COLO668 (cell line): ENCODE data around the gene ACTN4.

ENCODE experiments used
- DNase-seq: peaks from one replicate; lab custom pipeline; 2025; ENCODE audit not compliant: unreplicated experiment; lab: John Stamatoyannopoulos, UW

The ACTN4 gene

GRCh38 chr19:38635483-38636399 lies 11.7 kb upstream of the ACTN4 start:
- DNase-seq, result no peak

GRCh38 chr19:38638461-38638860 lies 9.0 kb upstream of the ACTN4 start:
- no peak for DNase-seq

DNA sequence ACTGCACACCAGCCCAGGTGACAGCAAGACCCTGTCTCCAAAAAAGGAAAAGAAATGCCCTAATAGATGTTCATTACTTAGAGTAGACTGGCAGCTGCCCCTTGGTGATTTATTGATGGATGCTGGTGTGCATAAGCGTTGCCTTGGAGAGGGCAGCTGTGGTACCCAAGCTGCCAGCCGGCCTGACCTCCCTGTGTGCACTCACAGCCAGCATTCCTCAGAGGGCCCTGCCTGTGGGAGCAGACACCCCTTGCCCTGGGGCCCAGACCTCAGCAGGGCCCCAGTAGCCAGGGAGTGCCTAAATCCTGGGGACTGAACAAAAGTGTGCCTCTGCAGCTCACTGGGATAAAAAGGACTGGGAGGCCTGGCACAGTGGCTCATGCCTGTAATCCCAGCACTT lies 7.8 kb upstream of the ACTN4 start:
- no peak for DNase-seq

DNA sequence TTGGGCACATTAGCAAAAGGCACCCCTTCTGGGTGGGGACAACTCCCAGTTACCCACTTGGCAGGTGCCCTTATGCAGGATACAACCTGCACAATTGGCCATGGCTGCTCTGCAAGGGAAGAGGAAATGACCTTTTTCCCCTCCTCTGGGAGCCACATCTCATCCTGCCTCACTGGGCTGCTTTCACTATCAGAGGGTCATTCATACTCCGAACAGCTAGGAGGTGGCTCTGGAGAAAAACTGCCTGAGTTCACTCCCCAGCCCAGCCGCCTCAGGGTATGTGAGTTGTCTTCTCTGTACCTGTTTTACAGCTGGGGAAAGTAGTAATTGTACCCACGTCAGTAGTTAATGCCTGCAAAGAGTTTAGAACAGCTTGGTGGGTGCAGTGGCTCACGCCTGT lies 7.1 kb upstream of the ACTN4 start:
- DNase-seq, result no peak

DNA sequence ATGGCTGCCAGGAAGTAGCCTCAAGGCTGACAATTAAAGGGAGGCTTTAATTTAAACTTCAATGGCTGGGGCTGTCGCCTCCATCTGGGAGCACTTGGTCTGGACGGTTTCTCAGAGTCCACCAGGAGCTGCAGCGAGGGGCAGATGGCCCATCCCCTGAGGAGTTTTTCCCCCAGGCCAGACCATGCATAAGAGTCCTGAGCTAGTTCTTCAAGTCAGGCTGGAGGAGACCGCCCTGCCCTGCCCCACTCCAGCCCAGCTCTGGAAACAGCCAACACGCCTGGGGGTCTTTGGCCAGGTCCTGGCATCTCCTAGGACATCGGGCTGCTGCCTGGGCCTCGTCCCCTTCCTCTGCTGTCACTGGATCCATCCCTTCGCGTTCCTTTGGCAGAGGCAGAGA lies 5.3 kb upstream of the ACTN4 start:
- DNase-seq, result no peak

DNA sequence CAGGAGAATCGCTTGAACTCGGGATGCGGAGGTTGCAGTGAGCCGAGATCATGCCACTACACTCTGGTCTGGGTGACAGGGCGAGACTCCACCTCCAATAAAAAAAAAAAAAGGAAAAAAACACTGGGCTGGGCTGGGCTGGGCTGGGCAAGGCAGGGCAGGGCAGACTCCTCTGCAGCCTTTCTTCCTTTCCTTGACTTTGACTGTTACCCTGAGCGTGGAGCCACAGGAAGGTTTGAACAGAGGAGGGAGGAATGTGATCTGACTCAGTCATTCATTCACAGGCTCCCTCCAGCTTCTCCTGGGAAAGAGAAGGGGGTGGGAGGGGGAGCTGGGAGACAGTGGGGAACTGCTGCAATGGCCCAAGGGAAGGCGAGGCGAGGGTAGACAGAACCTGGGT lies 2.7 kb upstream of the ACTN4 start:
- DNase-seq, result no peak

GRCh38 chr19:38647966-38648768 lies 718 bp downstream of the ACTN4 start:
- DNase-seq, result no peak

- no peak for DNase-seq
Measured at GRCh38 chr19:38648769-38649304, 1.4 kb downstream of the ACTN4 start.

GRCh38 chr19:38649305-38650171 lies 2.1 kb downstream of the ACTN4 start:
- DNase-seq, result peak; percentile 16

DNA sequence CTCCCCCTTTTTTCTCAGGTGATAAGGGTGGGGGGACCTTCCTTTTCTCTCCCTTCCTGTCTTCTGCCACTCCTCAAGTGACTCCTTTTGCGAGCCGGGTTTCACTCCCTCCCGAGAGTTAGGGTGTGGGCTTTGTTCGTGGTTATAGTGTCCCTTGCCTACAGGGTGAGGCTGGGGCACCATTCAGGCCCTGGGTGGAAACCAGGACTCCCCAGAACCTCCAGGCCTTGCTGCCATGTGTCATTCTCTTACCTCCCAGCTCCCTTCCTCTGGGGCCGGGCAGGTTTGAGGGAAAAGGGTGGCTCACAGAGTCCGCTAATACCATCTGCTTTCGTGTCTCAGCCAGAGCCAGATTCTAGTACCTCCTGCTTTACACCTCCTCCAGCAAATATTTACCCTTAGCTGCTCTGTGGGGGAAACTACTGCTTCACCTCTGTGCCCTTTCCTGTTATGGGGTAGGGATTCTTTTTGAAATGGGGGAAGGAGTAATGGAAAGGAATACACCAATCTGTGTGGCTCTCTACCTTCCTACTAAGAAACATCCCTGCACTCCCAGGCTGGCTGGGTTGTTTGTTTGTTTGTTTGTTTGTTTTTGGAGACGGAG lies 2.8 kb downstream of the ACTN4 start:
- DNase-seq, result peak; percentile 11

- DNase-seq, result no peak
Measured at GRCh38 chr19:38650911-38651584, 3.6 kb downstream of the ACTN4 start.

- peak; percentile 11 for DNase-seq
Measured at GRCh38 chr19:38653028-38653571, 5.7 kb downstream of the ACTN4 start.

DNA sequence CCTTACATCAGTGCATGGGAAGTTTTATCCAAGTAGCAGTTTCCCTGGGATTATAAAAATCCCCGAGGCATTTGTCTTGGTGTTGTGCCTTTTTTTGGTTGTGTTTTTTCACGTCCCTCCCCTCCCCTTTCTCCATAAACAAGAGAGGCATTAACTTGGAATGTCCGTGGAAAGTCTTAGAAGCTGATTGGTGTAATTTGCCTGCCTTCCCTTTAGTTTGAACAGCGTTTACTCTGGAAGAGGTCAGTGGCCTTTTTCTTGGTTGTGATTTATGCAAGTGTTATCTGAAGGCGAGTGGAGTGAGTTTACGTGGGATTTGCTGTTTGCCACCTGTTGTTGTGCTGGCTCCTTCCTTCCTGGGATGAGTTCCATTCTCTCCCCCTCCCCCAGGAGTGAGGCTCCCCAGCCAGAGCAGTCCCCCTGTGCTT lies 7.2 kb downstream of the ACTN4 start:
- DNase-seq, result no peak

DNA sequence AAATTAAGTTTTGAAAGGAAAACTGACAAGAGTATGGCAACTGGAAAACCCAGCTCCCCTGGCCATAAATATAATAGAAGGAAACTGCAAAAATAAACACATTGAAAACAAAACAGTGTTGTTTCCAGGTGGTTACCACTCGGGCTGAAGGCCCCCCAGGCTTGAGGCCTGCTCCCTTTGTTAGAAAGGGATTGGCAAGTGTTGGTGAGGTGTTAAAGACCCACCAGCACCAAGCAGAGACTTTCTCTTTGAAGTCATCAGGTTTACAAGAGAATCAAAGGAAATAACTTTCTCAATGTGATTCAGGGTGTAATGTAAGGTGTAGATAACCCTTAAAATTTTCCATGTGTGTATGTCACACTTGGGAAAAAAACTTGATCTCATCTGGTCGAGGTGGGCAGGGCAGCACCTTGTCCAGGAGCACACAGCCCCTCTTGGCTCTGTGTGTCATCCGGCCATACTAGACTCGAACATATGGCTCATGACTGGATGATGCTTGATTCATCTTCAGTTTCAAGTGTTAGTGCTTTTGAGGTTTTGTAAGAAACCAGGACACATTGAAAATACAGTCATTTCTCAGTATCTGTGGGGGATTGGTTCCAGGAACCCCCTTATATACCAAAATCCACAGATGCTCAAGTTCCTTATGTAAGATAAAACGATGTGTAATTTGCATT lies 7.8 kb downstream of the ACTN4 start:
- no peak for DNase-seq

DNA sequence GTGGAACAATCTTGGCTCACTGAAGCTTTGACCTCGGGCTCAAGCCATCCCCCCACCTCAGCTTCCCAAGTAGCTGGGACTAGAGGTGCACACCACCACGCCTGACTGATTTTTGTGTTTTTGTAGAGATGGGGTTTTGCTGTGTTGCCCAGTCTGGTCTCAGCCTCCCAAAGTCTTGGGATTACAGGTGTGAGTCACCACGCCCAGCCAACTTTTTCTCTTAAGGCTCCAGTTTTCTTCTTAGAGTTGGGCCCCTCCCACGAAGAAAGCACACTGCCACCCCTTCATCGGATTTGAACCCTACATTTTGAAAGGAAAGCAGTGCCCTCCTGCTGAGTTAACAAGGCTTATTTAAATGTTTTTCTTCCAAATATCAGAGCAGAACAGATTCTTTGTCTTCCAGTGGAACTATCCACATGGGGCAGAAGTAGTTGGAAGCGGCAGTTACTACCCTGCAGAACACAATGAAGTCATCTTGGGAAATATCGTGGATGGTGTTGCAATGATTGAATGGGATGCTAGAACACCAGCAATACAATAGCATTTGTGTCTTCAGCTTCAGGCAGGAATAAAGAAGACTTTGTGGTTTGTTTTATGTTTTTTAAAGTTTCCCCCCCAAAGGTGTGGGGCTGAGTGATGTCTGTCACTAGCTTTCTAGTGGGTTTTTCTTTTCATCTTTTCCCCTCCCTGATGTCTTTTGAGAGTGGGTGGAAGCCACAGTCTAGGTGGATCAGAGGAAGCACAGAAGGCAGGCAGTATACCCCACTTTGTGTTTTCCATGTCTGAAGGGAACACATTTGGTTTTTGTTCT lies 8.9 kb downstream of the ACTN4 start:
- no peak for DNase-seq

DNA sequence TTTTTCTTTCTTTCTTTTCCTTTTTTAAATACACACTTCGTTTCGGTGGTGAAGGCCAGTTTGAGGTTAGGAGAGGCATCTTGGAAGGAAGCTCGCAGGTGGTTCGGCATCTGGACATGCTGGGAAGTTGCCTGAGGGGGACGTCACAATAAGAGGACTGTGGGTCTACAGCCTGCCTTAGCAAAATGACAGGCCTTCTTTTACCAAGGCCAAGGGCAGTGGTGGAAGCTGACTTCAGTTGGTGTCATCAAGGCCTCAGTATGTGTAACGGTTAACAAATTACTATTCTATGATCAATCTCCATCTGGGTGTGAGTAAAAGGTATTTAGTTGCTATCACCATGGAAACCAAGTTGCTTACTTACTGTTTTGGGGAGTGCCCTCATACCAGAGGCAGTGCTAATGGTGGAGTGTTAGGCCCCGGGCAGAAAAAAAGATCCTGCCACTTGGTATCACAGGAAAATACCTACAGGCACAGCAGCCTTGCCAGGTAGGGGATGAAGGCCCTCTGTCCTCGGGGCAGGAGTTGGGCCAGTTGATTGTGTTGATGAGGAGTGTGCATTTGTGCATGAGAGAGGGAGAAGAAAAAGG lies 10.3 kb downstream of the ACTN4 start:
- no peak for DNase-seq

DNA sequence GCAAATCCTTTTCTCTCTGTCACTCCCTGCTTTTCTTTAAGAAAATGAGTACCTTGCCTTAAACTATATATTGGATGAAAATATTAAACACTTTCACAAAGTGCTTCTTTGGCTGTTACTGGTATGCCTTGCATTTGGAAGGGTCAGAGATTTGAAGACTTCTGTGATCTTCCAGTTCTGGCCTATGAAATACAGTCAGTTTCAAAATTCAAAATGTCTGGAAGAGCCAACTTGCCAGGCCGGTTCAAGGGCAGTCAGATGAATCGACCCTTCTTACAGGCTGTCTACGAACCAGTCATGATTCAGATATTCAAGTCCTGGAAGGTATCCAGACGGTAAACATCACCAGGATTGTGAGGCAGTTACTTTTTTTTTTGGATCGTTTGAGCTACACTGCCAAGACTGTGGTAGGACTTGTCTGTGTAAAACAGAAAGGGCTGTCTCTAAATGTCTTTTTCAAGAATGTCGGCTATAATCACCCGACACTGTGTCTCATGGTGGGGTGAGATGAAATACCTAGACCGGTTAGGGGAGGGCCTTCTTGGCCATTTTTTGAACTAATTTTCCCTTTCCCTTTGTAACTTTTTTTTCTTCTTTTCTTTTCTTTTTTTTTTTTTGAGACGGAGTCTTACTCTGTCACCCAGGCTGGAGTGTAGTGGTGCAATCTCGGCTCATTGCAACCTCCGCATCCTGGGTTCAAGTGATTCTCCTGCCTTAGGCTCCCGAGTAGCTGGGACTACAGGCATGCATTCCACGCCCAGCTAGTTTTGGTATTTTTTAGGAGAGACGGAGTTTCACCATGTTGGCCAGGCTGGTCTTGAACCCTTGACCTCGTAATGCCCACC lies 11.2 kb downstream of the ACTN4 start:
- peak; percentile 19 for DNase-seq
